ENCODE data around the gene ZNF618. TPM values are rescaled to one million over a fixed set of nuclear protein-coding genes. Genes with fewer than 3 reads are reported as not detected.

ZNF618 gene
- total and polyA plus RNA-seq, 2 experiments from 2014 or later = 10.2 to 14.0 TPM

- no peaks in the 10 kb centered on the region for H3K36me3 ChIP-seq (replicated peaks; ENCODE audit: insufficient read depth, low read depth)
- 61% methylated on average over 2 of the region's 2 CpGs for WGBS (ENCODE audit: low lambda C conversion rate, missing lambda C conversion rate)
- TF ChIP-seq EZH2phosphoT487 (IDR thresholded peaks at IDR 0.05; ENCODE audit: low read depth, severe bottlenecking, unreplicated experiment) (no peak), EZH2 (IDR thresholded peaks at IDR 0.05; ENCODE audit: borderline replicate concordance) (no peak)
- TF ChIP-seq, protein P1, sequence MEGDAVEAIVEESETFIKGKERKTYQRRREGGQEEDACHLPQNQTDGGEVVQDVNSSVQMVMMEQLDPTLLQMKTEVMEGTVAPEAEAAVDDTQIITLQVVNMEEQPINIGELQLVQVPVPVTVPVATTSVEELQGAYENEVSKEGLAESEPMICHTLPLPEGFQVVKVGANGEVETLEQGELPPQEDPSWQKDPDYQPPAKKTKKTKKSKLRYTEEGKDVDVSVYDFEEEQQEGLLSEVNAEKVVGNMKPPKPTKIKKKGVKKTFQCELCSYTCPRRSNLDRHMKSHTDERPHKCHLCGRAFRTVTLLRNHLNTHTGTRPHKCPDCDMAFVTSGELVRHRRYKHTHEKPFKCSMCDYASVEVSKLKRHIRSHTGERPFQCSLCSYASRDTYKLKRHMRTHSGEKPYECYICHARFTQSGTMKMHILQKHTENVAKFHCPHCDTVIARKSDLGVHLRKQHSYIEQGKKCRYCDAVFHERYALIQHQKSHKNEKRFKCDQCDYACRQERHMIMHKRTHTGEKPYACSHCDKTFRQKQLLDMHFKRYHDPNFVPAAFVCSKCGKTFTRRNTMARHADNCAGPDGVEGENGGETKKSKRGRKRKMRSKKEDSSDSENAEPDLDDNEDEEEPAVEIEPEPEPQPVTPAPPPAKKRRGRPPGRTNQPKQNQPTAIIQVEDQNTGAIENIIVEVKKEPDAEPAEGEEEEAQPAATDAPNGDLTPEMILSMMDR (IDR thresholded peaks at IDR 0.05; ENCODE audit: poor library complexity) = no peak
- no peaks in the 10 kb centered on the region for H3K27me3 ChIP-seq
- no peaks in the 10 kb centered on the region for H3K9me3 ChIP-seq (ENCODE audit: low read depth)
- H3K4me3 ChIP-seq = no peak overlapping the region
- peaks cover 5% of the 10 kb centered on the region for H4K20me1 ChIP-seq (ENCODE audit: insufficient read depth, poor library complexity, severe bottlenecking)
- no peak overlapping the region for H3K27ac ChIP-seq
- no peaks in the 10 kb centered on the region for H3K9me2 ChIP-seq (replicated peaks; ENCODE audit: insufficient read depth)
- H3K4me1 ChIP-seq (ENCODE audit: insufficient read depth) = peaks cover 23% of the 10 kb centered on the region
- DNase-seq (ENCODE audit: low spot score) = no peak
- H3K79me2 ChIP-seq = peaks cover 61% of the 10 kb centered on the region
- no peak overlapping the region for H2AFZ ChIP-seq
- no peak overlapping the region for H3K4me2 ChIP-seq
Measured at GRCh38 chr9:113953531-113953930, 77.4 kb downstream of the ZNF618 start.

DNA sequence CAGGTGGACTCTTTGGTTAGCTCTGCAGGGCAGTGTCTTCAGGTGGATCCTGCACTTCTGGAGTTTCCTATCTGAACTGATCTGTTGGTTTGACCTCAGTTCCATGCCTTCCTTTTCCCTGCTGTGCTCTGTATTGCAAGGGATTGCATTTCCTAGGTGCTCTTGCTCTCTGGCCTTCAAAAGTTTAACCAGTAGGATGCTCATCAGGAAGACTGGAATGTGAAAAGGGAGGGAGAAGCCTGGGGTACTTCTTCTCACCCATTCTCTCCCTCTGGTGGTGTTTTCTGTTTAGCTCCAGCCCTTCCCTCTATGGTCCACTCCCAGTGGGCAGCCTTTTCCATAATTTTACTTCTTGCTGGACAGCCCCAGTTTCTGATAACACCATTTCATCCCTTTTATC, 78.5 kb downstream of the ZNF618 start:
- H3K27me3 ChIP-seq = no peaks in the 10 kb centered on the region
- no peak overlapping the region for H3K4me2 ChIP-seq
- no peaks in the 10 kb centered on the region for H3K36me3 ChIP-seq (replicated peaks; ENCODE audit: insufficient read depth, low read depth)
- peaks cover 59% of the 10 kb centered on the region for H3K79me2 ChIP-seq
- H3K4me3 ChIP-seq = no peak overlapping the region
- H3K9me3 ChIP-seq (ENCODE audit: low read depth) = no peaks in the 10 kb centered on the region
- DNase-seq (ENCODE audit: low spot score) = no peak
- peak overlapping the region; percentile 60 for H3K27ac ChIP-seq
- no peak for TF ChIP-seq EZH2phosphoT487 (IDR thresholded peaks at IDR 0.05; ENCODE audit: low read depth, severe bottlenecking, unreplicated experiment)
- TF ChIP-seq EZH2 (IDR thresholded peaks at IDR 0.05; ENCODE audit: borderline replicate concordance) = no peak
- TF ChIP-seq, protein P1 (IDR thresholded peaks at IDR 0.05; ENCODE audit: poor library complexity) = no peak
- no peak overlapping the region for H2AFZ ChIP-seq
- peaks cover 5% of the 10 kb centered on the region for H4K20me1 ChIP-seq (ENCODE audit: insufficient read depth, poor library complexity, severe bottlenecking)
- H3K4me1 ChIP-seq (ENCODE audit: insufficient read depth) = peaks cover 25% of the 10 kb centered on the region
- no peaks in the 10 kb centered on the region for H3K9me2 ChIP-seq (replicated peaks; ENCODE audit: insufficient read depth)

DNA sequence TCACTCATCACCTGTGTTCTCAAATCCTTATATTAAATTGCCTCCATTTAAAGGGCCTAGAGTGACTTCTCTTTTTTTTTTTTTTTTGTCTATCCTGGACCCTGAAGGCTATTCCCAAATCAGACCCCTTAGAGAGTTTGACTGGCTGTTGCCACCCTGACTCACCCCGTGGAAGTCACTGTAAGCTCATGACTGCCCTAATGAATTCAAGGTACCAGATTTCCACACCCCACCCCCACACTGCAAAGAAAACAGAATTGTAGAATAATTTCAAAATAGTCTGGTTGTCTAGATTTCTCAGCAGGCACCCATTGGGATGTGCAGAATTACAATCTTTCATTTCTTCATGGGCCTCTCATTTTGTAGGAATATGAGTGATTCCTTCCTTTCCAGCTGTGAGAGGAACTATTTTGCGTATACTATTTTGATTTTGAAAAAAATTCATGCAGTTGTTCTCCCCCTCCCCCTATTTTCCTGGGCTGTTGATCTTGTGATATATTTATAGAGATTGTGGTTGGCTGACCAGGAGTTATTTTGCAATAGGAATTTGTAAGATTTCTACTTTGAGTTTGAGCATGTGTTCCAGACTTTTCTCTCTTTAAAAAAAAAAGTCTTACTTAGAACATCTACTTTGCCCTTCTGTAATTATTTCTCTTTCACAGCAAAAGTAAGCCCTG, 79.1 kb downstream of the ZNF618 start:
- Histone ChIP-seq H3K4me1 (ENCODE audit: insufficient read depth) (peaks cover 25% of the 10 kb centered on the region), H3K4me2 (no peak overlapping the region), H2AFZ (no peak overlapping the region), H3K79me2 (peaks cover 53% of the 10 kb centered on the region), H3K27me3 (no peaks in the 10 kb centered on the region), H3K27ac (peak overlapping the region; percentile 60), H3K9me2 (replicated peaks; ENCODE audit: insufficient read depth) (no peaks in the 10 kb centered on the region), H3K9me3 (ENCODE audit: low read depth) (no peaks in the 10 kb centered on the region), H4K20me1 (ENCODE audit: insufficient read depth, poor library complexity, severe bottlenecking) (peaks cover 5% of the 10 kb centered on the region), H3K36me3 (replicated peaks; ENCODE audit: insufficient read depth, low read depth) (no peaks in the 10 kb centered on the region), H3K4me3 (no peak overlapping the region)
- no peak for DNase-seq (ENCODE audit: low spot score)
- TF ChIP-seq, protein P1 (IDR thresholded peaks at IDR 0.05; ENCODE audit: poor library complexity) = no peak
- no peak for TF ChIP-seq EZH2phosphoT487 (IDR thresholded peaks at IDR 0.05; ENCODE audit: low read depth, severe bottlenecking, unreplicated experiment)
- TF ChIP-seq EZH2 (IDR thresholded peaks at IDR 0.05; ENCODE audit: borderline replicate concordance) = no peak
- WGBS (ENCODE audit: low lambda C conversion rate, missing lambda C conversion rate) = 64% methylated on average over 2 of the region's 2 CpGs
